Uterus (tissue), 4 donors: ENCODE data around the gene NFIC. TPM values are rescaled to one million over a fixed set of nuclear protein-coding genes. Genes with fewer than 3 reads are reported as not detected.

Experiments used
- DNase-seq, 2 donors: peaks; one replicate each; pipeline ENCODE4 v3.0.0-alpha.2; 2019 to 2020
- H3K27ac ChIP-seq, 2 donors: fragments of 200-600 bp; sonication (generic); 1 replicate in 1 of 2; 2 replicates in 1 of 2; pipeline ENCODE4 v1.5.1; 2016 to 2018
- H3K27me3 ChIP-seq, 2 donors: fragments of 200-600 bp; sonication (generic); one replicate each; pipeline ENCODE4 v1.5.1; 2018 to 2019; ENCODE audit warnings: control low read depth in 1 of 2
- H3K36me3 ChIP-seq, 2 donors: fragments of 200-600 bp; sonication (generic); one replicate each; pipeline ENCODE4 v1.5.1; 2019; ENCODE audit warnings: control low read depth in 1 of 2
- H3K4me1 ChIP-seq, 2 donors: fragments of 200-600 bp; sonication (generic); one replicate each; pipeline ENCODE4 v1.5.1; 2018 to 2019; ENCODE audit warnings: control low read depth in 1 of 2
- H3K4me3 ChIP-seq, 2 donors: fragments of 200-600 bp; sonication (generic); 1 replicate in 1 of 2; 2 replicates in 1 of 2; pipeline ENCODE4 v1.5.1; 2018 to 2019; ENCODE audit warnings: mild to moderate bottlenecking in 1 of 2
- H3K9me3 ChIP-seq, 2 donors: fragments of 200-600 bp; sonication (generic); one replicate each; pipeline ENCODE4 v1.5.1; 2019; ENCODE audit warnings: control low read depth in 1 of 2
- POLR2A ChIP-seq, 2 donors: fragments of 450-650 bp; IDR thresholded peaks; one replicate each; pipeline ENCODE4 v1.6.1; 2016; ENCODE audit warnings: antibody characterized with exemption in 2 of 2, mild to moderate bottlenecking in 1 of 2, moderate library complexity in 1 of 2
- intact Hi-C: fragments of 100-400 bp; cut with DNase I; formaldehyde crosslinking; loops from one replicate; pipeline ENCODE4 v1.15.1; 2023; ENCODE audit warnings: low total_unique reads
- total RNA-seq, 4 donors: library from RNA; depleted of rRNA in 3 of 4; stranded (reverse); fragments of >200 nt in 3 of 4; gene quantifications; one replicate each; pipeline versions ENCODE4 v1.1.0 to v1.2.4, GENCODE V29; 2014 to 2023
- TF ChIP-seq, protein P1 (sequence below), 4 experiments: fragments of 200-600 bp in 2 of 4; fragments of 450-650 bp in 2 of 4; sonication (generic) in 2 of 4; IDR thresholded peaks; one replicate each; pipeline ENCODE4 v1.5.1; 2016 to 2019; ENCODE audit warnings: antibody characterized with exemption in 4 of 4, mild to moderate bottlenecking in 2 of 4, moderate library complexity in 1 of 4
- donor health status: DM: yes; HTN: yes; CAD: no.

The NFIC gene
- total RNA-seq, 4 donors from 2014 or later, result 18.5 to 361 (median 82.9) TPM

DNA sequence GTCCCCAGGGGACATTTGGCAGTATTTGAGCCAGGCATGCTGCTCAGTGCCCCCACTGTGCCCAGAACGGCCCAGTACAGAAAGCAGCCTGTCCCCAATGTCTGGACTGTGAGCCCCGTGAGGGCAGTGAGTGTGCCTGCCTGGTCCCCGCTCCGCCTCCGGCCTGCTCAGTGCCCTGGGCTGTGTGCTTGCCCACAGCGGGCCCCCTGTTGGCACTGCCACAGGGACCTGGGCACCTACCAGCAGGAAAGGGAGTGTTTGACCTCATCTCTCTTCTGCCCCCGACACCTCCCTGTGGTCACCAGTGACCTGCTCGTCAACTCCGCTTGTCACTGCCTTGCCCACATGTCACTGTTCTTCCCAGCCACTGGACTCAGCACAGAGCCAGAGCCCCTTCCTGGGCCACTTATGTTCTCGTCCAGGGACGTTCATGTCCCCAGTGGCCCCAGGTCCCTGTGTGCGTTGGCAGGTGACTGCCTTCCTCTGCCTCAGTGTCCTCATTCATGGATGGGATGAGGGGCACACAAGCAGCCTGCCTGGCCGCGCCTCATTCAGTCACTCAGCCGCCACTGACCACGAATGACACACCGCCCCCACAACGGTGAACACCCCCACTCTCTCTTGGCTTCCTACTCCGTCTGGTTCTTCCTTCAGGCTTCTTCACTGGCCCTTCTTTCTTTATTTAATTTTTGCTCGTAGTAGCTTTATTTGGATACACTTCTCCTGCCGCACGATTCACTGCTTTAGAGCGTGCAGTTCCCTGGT, 142.6 kb downstream of the NFIC start:
- Histone ChIP-seq H3K9me3 (no peaks in the 10 kb centered on the region), H3K27ac (no peak overlapping the region), H3K4me1 (peaks cover 0 to 3% of the 10 kb centered on the region in 2 donors), H3K4me3 (no peak overlapping the region), H3K27me3 (no peaks in the 10 kb centered on the region), H3K36me3 (no peaks in the 10 kb centered on the region)
- TF ChIP-seq, protein P1, sequence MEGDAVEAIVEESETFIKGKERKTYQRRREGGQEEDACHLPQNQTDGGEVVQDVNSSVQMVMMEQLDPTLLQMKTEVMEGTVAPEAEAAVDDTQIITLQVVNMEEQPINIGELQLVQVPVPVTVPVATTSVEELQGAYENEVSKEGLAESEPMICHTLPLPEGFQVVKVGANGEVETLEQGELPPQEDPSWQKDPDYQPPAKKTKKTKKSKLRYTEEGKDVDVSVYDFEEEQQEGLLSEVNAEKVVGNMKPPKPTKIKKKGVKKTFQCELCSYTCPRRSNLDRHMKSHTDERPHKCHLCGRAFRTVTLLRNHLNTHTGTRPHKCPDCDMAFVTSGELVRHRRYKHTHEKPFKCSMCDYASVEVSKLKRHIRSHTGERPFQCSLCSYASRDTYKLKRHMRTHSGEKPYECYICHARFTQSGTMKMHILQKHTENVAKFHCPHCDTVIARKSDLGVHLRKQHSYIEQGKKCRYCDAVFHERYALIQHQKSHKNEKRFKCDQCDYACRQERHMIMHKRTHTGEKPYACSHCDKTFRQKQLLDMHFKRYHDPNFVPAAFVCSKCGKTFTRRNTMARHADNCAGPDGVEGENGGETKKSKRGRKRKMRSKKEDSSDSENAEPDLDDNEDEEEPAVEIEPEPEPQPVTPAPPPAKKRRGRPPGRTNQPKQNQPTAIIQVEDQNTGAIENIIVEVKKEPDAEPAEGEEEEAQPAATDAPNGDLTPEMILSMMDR (IDR thresholded peaks at IDR 0.05), result no peak
- TF ChIP-seq POLR2A (IDR thresholded peaks at IDR 0.05), result no peak
- intact Hi-C loops, result no loop called here
- no peak for DNase-seq

DNA sequence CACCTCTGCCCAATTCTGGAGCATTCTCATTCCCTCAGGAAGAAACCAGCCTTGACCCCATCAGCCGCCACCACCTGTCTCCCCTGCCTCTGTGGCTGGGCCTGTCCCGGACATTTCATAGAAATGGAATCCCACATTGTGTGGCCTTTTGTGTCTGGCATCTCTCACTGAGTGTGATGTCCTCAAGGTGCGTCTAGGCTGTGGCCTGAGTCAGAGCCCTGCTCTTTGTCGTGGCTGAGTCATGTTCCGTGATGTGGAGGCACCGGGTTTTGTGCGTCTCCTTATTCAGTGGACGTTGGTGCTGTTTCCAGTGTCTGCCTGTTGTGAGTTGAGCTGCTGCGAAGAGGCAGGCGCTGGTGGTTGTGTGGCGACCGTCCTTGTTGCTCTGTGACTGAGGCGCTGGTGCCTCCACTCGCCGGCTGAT, 143.2 kb downstream of the NFIC start:
- Histone ChIP-seq H3K27ac (no peak overlapping the region), H3K36me3 (no peaks in the 10 kb centered on the region), H3K4me3 (no peak overlapping the region)

DNA sequence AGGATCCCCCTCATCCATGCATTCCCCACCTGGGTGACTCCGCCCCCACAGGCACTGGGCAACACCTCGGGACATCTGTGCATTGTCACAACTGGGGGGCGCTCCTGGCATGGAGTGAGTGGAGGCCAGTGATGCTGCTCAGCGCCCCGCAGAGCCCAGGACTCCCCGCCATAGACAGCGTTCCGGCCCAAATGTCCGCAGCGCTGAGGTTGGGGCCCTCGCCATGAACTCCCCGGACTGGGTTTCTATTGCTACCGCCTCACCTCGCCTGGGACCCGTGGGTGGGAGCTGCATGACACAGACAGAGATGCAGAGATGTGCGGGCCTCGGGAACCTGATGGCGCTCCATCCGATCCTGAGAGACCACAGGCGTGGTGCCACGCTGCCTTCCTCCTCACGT, 144.3 kb downstream of the NFIC start:
- H3K4me1 ChIP-seq, result peaks cover 0 to 3% of the 10 kb centered on the region in 2 donors
- H3K27me3 ChIP-seq, result no peaks in the 10 kb centered on the region
- intact Hi-C loops, result no loop called here
- no peaks in the 10 kb centered on the region for H3K9me3 ChIP-seq
- no peak for DNase-seq
- no peaks in the 10 kb centered on the region for H3K36me3 ChIP-seq
- no peak overlapping the region for H3K4me3 ChIP-seq
- TF ChIP-seq, protein P1 (IDR thresholded peaks at IDR 0.05), result no peak
- TF ChIP-seq POLR2A (IDR thresholded peaks at IDR 0.05), result no peak
- no peak overlapping the region for H3K27ac ChIP-seq

More for the DNA sequence above, 143.2 kb downstream of the NFIC start:
- TF ChIP-seq, protein P1 (IDR thresholded peaks at IDR 0.05), result no peak
- no peak for TF ChIP-seq POLR2A (IDR thresholded peaks at IDR 0.05)
- intact Hi-C loops, result no loop called here
- DNase-seq, result no peak
- Histone ChIP-seq H3K4me1 (peaks cover 0 to 3% of the 10 kb centered on the region in 2 donors), H3K27me3 (no peaks in the 10 kb centered on the region), H3K9me3 (no peaks in the 10 kb centered on the region)

DNA sequence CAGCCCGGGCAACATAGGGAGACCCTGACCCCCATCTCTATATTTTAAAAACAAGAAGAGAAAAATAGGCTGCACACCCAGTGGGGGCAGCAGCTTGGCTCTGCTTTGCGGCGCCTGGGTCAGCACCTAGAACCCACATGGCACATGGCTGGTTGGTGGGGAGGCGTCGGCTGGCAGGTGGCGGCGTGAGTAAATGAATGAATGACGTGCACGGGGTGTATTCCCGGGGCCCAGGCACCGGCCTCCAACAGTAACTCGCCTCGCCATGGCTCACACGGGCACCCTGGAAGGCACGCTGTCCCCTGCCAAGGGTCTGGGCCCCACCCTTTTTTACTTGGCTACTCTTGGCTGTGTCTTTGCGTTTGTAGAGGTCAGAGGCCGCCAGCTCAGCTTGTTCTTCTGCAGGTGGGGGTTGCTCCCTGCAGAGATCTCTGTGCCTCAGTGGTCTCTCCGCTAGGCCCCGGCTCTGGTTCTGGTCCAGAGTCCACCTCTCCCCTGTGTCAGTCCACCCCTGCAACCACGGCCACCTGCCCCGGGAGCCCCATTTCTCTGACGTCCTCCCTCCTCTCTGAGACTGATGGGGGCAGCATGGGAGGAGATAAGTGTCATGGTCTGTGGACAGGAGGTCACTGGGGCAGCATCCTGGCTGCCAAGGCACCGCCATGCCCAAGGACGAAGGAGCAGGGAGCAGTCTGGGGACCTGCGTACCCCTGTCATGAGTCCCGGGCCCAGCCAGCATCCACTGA, 145.3 kb downstream of the NFIC start:
- DNase-seq, result no peak
- no peak for TF ChIP-seq POLR2A (IDR thresholded peaks at IDR 0.05)
- TF ChIP-seq, protein P1 (IDR thresholded peaks at IDR 0.05), result no peak
- Histone ChIP-seq H3K4me3 (no peak overlapping the region), H3K4me1 (peaks cover 0 to 3% of the 10 kb centered on the region in 2 donors), H3K27ac (no peak overlapping the region), H3K9me3 (no peaks in the 10 kb centered on the region), H3K36me3 (no peaks in the 10 kb centered on the region), H3K27me3 (no peaks in the 10 kb centered on the region)
- intact Hi-C loops, result no loop called here
